B cell (primary cell): Measurements from ENCODE around the gene MVB12B. TPM values are rescaled to one million over a fixed set of nuclear protein-coding genes. Genes with fewer than 3 reads are reported as not detected.

Source experiments
- ATAC-seq: fragments of 200-7000 bp; cut with Tn5 transposase; one replicate; pipeline ENCODE4 v1.10.0; 2021; ENCODE audit warnings: low read depth, mild to moderate bottlenecking, moderate number of reproducible peaks, moderate library complexity
- CTCF ChIA-PET: fragments of 350-600 bp; sonication (Branson Sonifier 250); formaldehyde crosslinking; loops from one replicate; lab custom pipeline; 2021; ENCODE audit warnings: antibody characterized with exemption, inconsistent platforms; lab: Charles Lee
- POLR2A ChIA-PET: fragments of 350-600 bp; sonication (Branson Sonifier 250); formaldehyde crosslinking; loops from one replicate; lab custom pipeline; 2021; ENCODE audit warnings: antibody characterized with exemption; lab: Charles Lee
- DNase-seq: peaks from one replicate; pipeline ENCODE4 v3.0.0; 2013
- H2AFZ ChIP-seq: 2 replicates; pipeline ENCODE4 v1.6.1; 2012; ENCODE audit warnings: mild to moderate bottlenecking, low read depth, low read length; ENCODE audit not compliant: insufficient read depth, poor library complexity, severe bottlenecking
- H3K27ac ChIP-seq, 2 donors: 1 replicate in 1 of 2; 2 replicates in 1 of 2; pipeline ENCODE4 v1.5.1; 2012 to 2013; ENCODE audit warnings: low read length in 2 of 2, mild to moderate bottlenecking in 2 of 2, moderate library complexity in 1 of 2
- H3K27me3 ChIP-seq, 4 experiments: fragments of 200-600 bp in 1 of 4; sonication (generic) in 1 of 4; replicated peaks in 1 of 4; 1 replicate in 2 of 4; 2 replicates in 2 of 4; pipeline versions ENCODE4 v1.6.1 to v1.7.0; 2013 to 2016; ENCODE audit warnings: low read length in 3 of 4, mild to moderate bottlenecking in 2 of 4, mixed read lengths in 1 of 4, moderate library complexity in 1 of 4; ENCODE audit not compliant: insufficient read depth in 4 of 4, control insufficient read depth in 3 of 4; ENCODE audit errors: control extremely low read depth in 1 of 4
- H3K36me3 ChIP-seq, 2 experiments: replicated peaks in 1 of 2; 1 replicate in 1 of 2; 2 replicates in 1 of 2; pipeline versions ENCODE4 v1.6.1 to v1.7.1; 2013; ENCODE audit warnings: low read length in 1 of 2; ENCODE audit not compliant: insufficient read depth in 2 of 2, control insufficient read depth in 1 of 2; ENCODE audit errors: control extremely low read depth in 1 of 2, extremely low read depth in 1 of 2
- H3K4me1 ChIP-seq, 2 donors: fragments of 200-600 bp in 1 of 2; sonication (generic) in 1 of 2; 1 replicate in 1 of 2; 2 replicates in 1 of 2; pipeline versions ENCODE4 v1.5.1 to v1.6.1; 2013 to 2017; ENCODE audit warnings: low read length in 2 of 2; ENCODE audit not compliant: control insufficient read depth in 2 of 2, insufficient read depth in 2 of 2
- H3K4me2 ChIP-seq: replicated peaks from 2 replicates; pipeline ENCODE3; 2012; ENCODE audit warnings: mild to moderate bottlenecking, low read depth, low read length; ENCODE audit not compliant: poor library complexity, severe bottlenecking
- H3K4me3 ChIP-seq, 5 experiments: fragments of 200-600 bp in 1 of 5; sonication (generic) in 1 of 5; 1 replicate in 3 of 5; 2 replicates in 2 of 5; pipeline versions ENCODE4 v1.5.1 to v1.7.0; 2011 to 2016; ENCODE audit warnings: low read length in 4 of 5, mild to moderate bottlenecking in 4 of 5, low read depth in 2 of 5, control low read depth in 1 of 5, moderate library complexity in 1 of 5; ENCODE audit not compliant: insufficient read depth in 1 of 5; ENCODE audit errors: control extremely low read depth in 1 of 5, extremely low read depth in 1 of 5
- H3K79me2 ChIP-seq: fragments of 200-600 bp; sonication (generic); one replicate; pipeline ENCODE4 v1.6.0; 2016; ENCODE audit warnings: low read length; ENCODE audit not compliant: control insufficient read depth, insufficient read depth
- H3K9ac ChIP-seq: fragments of 200-600 bp; sonication (generic); 2 replicates; pipeline ENCODE4 v1.6.1; 2017; ENCODE audit warnings: mild to moderate bottlenecking, low read length, moderate library complexity
- H3K9me3 ChIP-seq, 3 donors: one replicate each; pipeline versions ENCODE4 v1.6.1 to v1.7.1; 2013; ENCODE audit warnings: low read length in 2 of 3; ENCODE audit not compliant: control insufficient read depth in 2 of 3, insufficient read depth in 1 of 3; ENCODE audit errors: control extremely low read depth in 1 of 3
- H4K20me1 ChIP-seq: 2 replicates; pipeline ENCODE4 v1.6.0; 2012; ENCODE audit warnings: mild to moderate bottlenecking, low read length; ENCODE audit not compliant: insufficient read depth, control insufficient read depth, poor library complexity, severe bottlenecking
- H3K27ac Mint-ChIP-seq: one replicate; pipeline ENCODE4 v1.8.0; 2021; ENCODE audit warnings: mixed read lengths
- H3K27me3 Mint-ChIP-seq: one replicate; pipeline ENCODE4 v1.8.0; 2021; ENCODE audit warnings: mixed read lengths
- H3K4me1 Mint-ChIP-seq: one replicate; pipeline ENCODE4 v1.8.0; 2021; ENCODE audit warnings: mixed read lengths
- H3K4me3 Mint-ChIP-seq: one replicate; pipeline ENCODE4 v1.8.0; 2021; ENCODE audit warnings: mixed read lengths
- H3K9me3 Mint-ChIP-seq: one replicate; pipeline ENCODE4 v1.8.0; 2022; ENCODE audit warnings: mixed read lengths; ENCODE audit not compliant: insufficient read depth
- EZH2 ChIP-seq: IDR thresholded peaks from 2 replicates; pipeline ENCODE4 v1.6.1; 2012; ENCODE audit warnings: borderline replicate concordance, low read depth, mild to moderate bottlenecking, moderate library complexity, low read length; ENCODE audit not compliant: insufficient read depth, poor library complexity, severe bottlenecking
- WGBS: methylation state at CpG from one replicate; pipeline ENCODE4 v1.1.5; 2013; ENCODE audit warnings: missing lambda C conversion rate; ENCODE audit not compliant: insufficient coverage; 5-methylcytosine and 5-hydroxymethylcytosine counted together
- intact Hi-C: fragments of 100-400 bp; cut with micrococcal nuclease; formaldehyde crosslinking; loops from one replicate; pipeline ENCODE4 v1.10.0; 2022
- polyA plus RNA-seq: library from polyadenylated mRNA; depleted of rRNA; stranded (reverse); fragments of >200 nt; gene quantifications from 2 replicates; pipeline ENCODE4 v1.2.3, GENCODE V29; 2012
- total RNA-seq, 2 donors: library from RNA; stranded (reverse); fragments of 120-200 nt in 1 of 2; gene quantifications; 1 replicate in 1 of 2; 2 replicates in 1 of 2; pipeline versions ENCODE4 v1.2.3 to v1.2.4, GENCODE V29; 2013 to 2022
- TF ChIP-seq, protein P1 (sequence below): fragments of 200-600 bp; IDR thresholded peaks from one replicate; pipeline ENCODE4 v1.8.0; 2022; ENCODE audit warnings: antibody characterized with exemption, mild to moderate bottlenecking

Gene MVB12B
- total and polyA plus RNA-seq, 2 donors (not counting 1 experiment from before 2014, with no cell fraction given), result 1.2 to 9.8 TPM

DNA sequence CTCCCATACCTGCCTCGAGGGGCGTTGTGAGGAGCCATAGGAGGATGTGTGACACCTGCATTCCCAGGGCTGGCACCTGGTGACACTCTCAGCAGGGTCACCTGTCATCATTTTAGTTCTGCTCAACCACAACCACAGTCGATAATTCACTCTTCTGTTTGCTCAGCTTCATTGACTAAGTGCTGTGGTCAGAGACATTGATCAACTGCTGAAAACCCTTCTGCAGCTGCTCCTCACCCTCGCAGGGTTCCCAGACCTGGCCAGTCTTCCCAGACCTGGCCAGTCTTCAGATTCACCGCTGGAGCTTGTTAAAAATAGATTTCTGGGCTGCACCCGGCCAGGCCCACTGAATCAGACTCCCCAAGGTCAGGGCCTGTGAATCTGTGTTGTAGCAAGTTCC is 92.8 kb downstream of the MVB12B start:
- intact Hi-C loops, result no loop called here
- Mint-ChIP-seq H3K9me3 (no peaks in the 10 kb centered on the region), H3K27ac (no peak overlapping the region), H3K4me3 (no peak overlapping the region), H3K27me3 (peaks cover under 1% of the 10 kb centered on the region), H3K4me1 (no peaks in the 10 kb centered on the region)
- no peak overlapping the region for H3K27ac ChIP-seq
- H3K79me2 ChIP-seq, result no peaks in the 10 kb centered on the region
- WGBS, result 72% methylated on average over 6 of the region's 6 CpGs
- no peak overlapping the region for H3K9ac ChIP-seq
- H3K36me3 ChIP-seq, result no peaks in the 10 kb centered on the region
- no peak overlapping the region for H3K4me2 ChIP-seq
- DNase-seq (no peak), ATAC-seq (no peak)
- no peak overlapping the region for H3K4me3 ChIP-seq
- POLR2A ChIA-PET, result no interaction called here
- H3K9me3 ChIP-seq, result no peaks in the 10 kb centered on the region
- CTCF ChIA-PET, result interaction anchor here (1.8 kb wide), 1 partner anchor 72 kb away, joined by 5 read pairs; no protein-coding TSS in a partner anchor
- no peaks in the 10 kb centered on the region for H4K20me1 ChIP-seq
- TF ChIP-seq, protein P1, sequence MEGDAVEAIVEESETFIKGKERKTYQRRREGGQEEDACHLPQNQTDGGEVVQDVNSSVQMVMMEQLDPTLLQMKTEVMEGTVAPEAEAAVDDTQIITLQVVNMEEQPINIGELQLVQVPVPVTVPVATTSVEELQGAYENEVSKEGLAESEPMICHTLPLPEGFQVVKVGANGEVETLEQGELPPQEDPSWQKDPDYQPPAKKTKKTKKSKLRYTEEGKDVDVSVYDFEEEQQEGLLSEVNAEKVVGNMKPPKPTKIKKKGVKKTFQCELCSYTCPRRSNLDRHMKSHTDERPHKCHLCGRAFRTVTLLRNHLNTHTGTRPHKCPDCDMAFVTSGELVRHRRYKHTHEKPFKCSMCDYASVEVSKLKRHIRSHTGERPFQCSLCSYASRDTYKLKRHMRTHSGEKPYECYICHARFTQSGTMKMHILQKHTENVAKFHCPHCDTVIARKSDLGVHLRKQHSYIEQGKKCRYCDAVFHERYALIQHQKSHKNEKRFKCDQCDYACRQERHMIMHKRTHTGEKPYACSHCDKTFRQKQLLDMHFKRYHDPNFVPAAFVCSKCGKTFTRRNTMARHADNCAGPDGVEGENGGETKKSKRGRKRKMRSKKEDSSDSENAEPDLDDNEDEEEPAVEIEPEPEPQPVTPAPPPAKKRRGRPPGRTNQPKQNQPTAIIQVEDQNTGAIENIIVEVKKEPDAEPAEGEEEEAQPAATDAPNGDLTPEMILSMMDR, result no peak
- TF ChIP-seq EZH2, result no peak
- H3K27me3 ChIP-seq, result no peaks in the 10 kb centered on the region
- no peak overlapping the region for H2AFZ ChIP-seq
- no peaks in the 10 kb centered on the region for H3K4me1 ChIP-seq

DNA sequence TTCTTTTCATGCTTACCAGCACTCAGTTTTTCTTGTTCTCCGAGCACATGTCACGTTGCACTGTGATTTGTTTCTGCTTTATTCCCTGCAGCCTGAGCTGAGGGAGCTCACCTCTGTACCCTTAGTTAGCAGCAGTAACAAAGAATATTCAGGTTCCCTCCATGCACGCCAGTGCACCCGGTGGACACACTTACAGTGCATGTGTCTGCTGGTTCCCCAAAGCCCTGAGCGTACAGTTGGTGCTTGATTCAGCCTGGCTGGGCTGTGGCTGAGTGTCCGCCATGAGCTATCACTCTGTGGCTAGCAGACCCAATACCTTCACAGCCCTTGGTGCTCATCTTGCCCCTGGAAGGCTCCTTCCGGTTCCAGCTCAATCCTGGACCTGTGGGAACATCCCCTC is 93.5 kb downstream of the MVB12B start:
- Histone ChIP-seq H3K27me3 (no peaks in the 10 kb centered on the region), H3K36me3 (no peaks in the 10 kb centered on the region), H3K27ac (no peak overlapping the region), H3K4me3 (no peak overlapping the region), H3K79me2 (no peaks in the 10 kb centered on the region), H3K4me2 (no peak overlapping the region), H3K9me3 (no peaks in the 10 kb centered on the region), H4K20me1 (no peaks in the 10 kb centered on the region), H3K4me1 (no peaks in the 10 kb centered on the region), H2AFZ (no peak overlapping the region), H3K9ac (no peak overlapping the region)
- ChIA-PET POLR2A (no interaction called here), CTCF (interaction anchor here (1.8 kb wide), 1 partner anchor 71 kb away, joined by 5 read pairs; no protein-coding TSS in a partner anchor)
- no peak overlapping the region for H3K27ac Mint-ChIP-seq
- no peak for DNase-seq
- H3K4me1 Mint-ChIP-seq, result no peaks in the 10 kb centered on the region
- WGBS, result 89% methylated on average over 6 of the region's 7 CpGs
- no peaks in the 10 kb centered on the region for H3K9me3 Mint-ChIP-seq
- no peak for TF ChIP-seq EZH2
- TF ChIP-seq, protein P1, result no peak
- H3K27me3 Mint-ChIP-seq, result peaks cover 6% of the 10 kb centered on the region
- no peak for ATAC-seq
- no peak overlapping the region for H3K4me3 Mint-ChIP-seq
- intact Hi-C loops, result no loop called here
